Loucy (cell line): ENCODE results near the gene KRTAP19-8.

ENCODE experiments used
- H2AFZ ChIP-seq: fragments of 200-600 bp; sonication (generic); 2 replicates; pipeline ENCODE4 v1.6.0; 2016; ENCODE audit warnings: antibody characterized with exemption, mild to moderate bottlenecking, low read length, moderate library complexity
- H3F3A ChIP-seq: fragments of 200-600 bp; 2 replicates; pipeline ENCODE4 v1.6.0; 2016; ENCODE audit warnings: antibody characterized with exemption, low read depth, mild to moderate bottlenecking
- H3K27me3 ChIP-seq: fragments of 200-600 bp; sonication (generic); 2 replicates; pipeline ENCODE4 v1.6.1; 2014; ENCODE audit warnings: low read length, mild to moderate bottlenecking; ENCODE audit not compliant: insufficient read depth, poor library complexity, severe bottlenecking
- H3K36me3 ChIP-seq: fragments of 200-600 bp; sonication (generic); 2 replicates; pipeline ENCODE4 v1.6.1; 2016; ENCODE audit warnings: low read length; ENCODE audit not compliant: insufficient read depth
- H3K4me1 ChIP-seq: fragments of 200-600 bp; sonication (generic); 2 replicates; pipeline ENCODE4 v1.5.1; 2014; ENCODE audit warnings: low read length, mild to moderate bottlenecking; ENCODE audit not compliant: insufficient read depth, poor library complexity, severe bottlenecking
- H3K4me2 ChIP-seq: fragments of 200-600 bp; sonication (generic); 2 replicates; pipeline ENCODE4 v1.6.0; 2014; ENCODE audit warnings: antibody characterized with exemption, low read length, low read depth, mild to moderate bottlenecking; ENCODE audit not compliant: poor library complexity, severe bottlenecking
- H3K4me3 ChIP-seq: fragments of 200-600 bp; sonication (generic); 2 replicates; pipeline ENCODE4 v1.5.1; 2014; ENCODE audit warnings: low read length, mild to moderate bottlenecking, mixed read lengths; ENCODE audit not compliant: poor library complexity, severe bottlenecking
- H3K79me2 ChIP-seq: fragments of 200-600 bp; sonication (generic); 2 replicates; pipeline ENCODE4 v1.6.1; 2014; ENCODE audit warnings: low read length; ENCODE audit not compliant: insufficient read depth
- H3K9ac ChIP-seq: fragments of 200-600 bp; sonication (generic); 2 replicates; pipeline ENCODE4 v1.6.0; 2014; ENCODE audit warnings: mild to moderate bottlenecking, low read depth, low read length, moderate library complexity; ENCODE audit not compliant: poor library complexity, severe bottlenecking
- H3K9me2 ChIP-seq: fragments of 200-600 bp; sonication (generic); replicated peaks from 2 replicates; pipeline ENCODE4 v1.6.1; 2016; ENCODE audit warnings: low read depth, low read length, mixed read lengths
- H3K9me3 ChIP-seq: fragments of 200-600 bp; sonication (generic); 2 replicates; pipeline ENCODE4 v1.6.1; 2014; ENCODE audit warnings: mild to moderate bottlenecking, antibody characterized with exemption, low read length, low read depth; ENCODE audit not compliant: insufficient read depth
- H4K20me1 ChIP-seq: fragments of 200-600 bp; sonication (generic); 2 replicates; pipeline ENCODE4 v1.6.0; 2014; ENCODE audit warnings: antibody characterized with exemption, low read length, mild to moderate bottlenecking; ENCODE audit not compliant: insufficient read depth, poor library complexity, severe bottlenecking
- EZH2phosphoT487 ChIP-seq: fragments of 200-600 bp; IDR thresholded peaks from 2 replicates; pipeline ENCODE4 v1.6.1; 2018; ENCODE audit warnings: antibody characterized with exemption, mild to moderate bottlenecking, moderate library complexity, borderline replicate concordance
- TF ChIP-seq, protein P1 (sequence below): fragments of 200-600 bp; sonication (generic); conservative IDR thresholded peaks from 2 replicates; pipeline ENCODE4 v1.5.1; 2014; ENCODE audit warnings: mild to moderate bottlenecking, antibody characterized with exemption, low read length

The KRTAP19-8 gene, protein sequence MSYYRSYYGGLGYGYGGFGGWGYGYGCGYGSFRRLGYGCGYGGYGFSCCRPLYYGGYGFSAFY

DNA sequence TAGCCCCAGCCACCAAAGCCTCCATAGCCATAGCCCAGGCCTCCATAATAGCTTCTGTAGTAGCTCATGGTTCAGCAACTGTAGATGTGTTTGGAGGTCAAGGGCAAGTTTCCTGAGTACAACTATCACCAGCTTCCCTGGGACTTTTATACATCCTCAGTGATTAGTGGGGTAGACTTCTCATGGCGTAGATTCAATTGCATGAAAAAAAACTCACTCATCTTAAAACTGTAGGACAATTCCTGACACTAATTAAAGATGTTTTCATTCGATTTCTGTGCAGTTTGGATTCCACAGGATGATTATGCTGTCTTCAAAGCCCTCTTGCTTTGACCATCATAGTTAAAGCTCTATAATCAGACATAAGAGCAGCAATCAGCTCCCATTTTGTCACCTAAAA is at the start of gene KRTAP19-8:
Gene KRTAP19-8 (minus strand): TSS at position 101 of the 400 bp plus-strand sequence. CDS start 33 bp downstream, at position 68.
- Histone ChIP-seq H3K4me2 (no peak within 1 kb of the TSS), H3K9me3 (no peaks in the 10 kb centered on the region), H3K9ac (no peak within 1 kb of the TSS), H3K27me3 (no peaks in the 10 kb centered on the region), H4K20me1 (no peaks in the 10 kb centered on the region), H3F3A (no peaks in the 10 kb centered on the region), H3K4me3 (no peak within 1 kb of the TSS), H2AFZ (no peak within 1 kb of the TSS), H3K4me1 (no peaks in the 10 kb centered on the region), H3K9me2 (no peaks in the 10 kb centered on the region), H3K36me3 (no peaks in the 10 kb centered on the region), H3K79me2 (no peaks in the 10 kb centered on the region)
- TF ChIP-seq, protein P1, sequence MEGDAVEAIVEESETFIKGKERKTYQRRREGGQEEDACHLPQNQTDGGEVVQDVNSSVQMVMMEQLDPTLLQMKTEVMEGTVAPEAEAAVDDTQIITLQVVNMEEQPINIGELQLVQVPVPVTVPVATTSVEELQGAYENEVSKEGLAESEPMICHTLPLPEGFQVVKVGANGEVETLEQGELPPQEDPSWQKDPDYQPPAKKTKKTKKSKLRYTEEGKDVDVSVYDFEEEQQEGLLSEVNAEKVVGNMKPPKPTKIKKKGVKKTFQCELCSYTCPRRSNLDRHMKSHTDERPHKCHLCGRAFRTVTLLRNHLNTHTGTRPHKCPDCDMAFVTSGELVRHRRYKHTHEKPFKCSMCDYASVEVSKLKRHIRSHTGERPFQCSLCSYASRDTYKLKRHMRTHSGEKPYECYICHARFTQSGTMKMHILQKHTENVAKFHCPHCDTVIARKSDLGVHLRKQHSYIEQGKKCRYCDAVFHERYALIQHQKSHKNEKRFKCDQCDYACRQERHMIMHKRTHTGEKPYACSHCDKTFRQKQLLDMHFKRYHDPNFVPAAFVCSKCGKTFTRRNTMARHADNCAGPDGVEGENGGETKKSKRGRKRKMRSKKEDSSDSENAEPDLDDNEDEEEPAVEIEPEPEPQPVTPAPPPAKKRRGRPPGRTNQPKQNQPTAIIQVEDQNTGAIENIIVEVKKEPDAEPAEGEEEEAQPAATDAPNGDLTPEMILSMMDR = no peak
- TF ChIP-seq EZH2phosphoT487 = no peak

DNA sequence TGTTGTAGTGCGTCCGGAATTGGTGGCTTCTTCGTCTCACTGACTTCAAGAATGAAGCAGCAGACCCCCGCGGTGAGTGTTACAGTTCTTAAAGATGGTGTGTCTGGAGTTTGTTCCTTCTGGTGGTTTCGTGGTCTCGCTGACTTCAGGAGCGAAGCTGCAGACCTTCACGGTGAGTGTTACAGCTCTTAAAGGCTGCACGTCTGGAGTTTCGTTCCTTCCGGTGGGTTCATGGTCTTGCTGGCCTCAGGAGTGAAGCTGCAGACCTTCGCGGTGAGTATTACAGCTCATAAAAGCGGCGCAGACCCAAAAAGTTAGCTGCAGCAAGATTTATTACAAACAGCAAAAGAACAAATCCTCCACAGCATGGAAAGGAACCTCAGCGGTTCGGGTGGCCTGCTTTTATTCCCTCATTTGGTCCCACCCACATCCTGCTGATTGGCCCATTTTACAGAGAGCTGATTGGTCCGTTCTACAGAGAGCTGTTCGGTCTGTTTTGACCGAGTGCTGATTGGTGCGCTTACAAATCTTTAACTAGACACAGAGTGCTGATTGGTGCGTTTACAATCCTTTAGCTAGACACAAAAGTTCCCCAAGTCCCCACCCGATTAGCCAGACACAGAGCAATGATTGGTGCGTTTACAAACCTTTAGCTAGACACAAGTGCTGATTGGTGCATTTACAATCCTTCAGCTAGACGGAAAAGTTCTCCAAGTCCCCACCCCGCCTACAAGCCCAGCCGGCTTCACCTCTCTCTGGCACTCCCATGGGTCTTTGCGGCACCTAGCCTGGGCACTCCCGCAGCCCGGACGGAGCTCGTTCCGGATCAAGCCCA is 49.6 kb upstream of the KRTAP19-8 start:
- Histone ChIP-seq H4K20me1 (no peaks in the 10 kb centered on the region), H2AFZ (peak overlapping the region; percentile 86), H3K27me3 (no peaks in the 10 kb centered on the region), H3K9me2 (no peaks in the 10 kb centered on the region), H3F3A (no peaks in the 10 kb centered on the region; the same call in 1 of the 2 replicates), H3K9ac (peak overlapping the region; percentile 61), H3K4me1 (peaks cover 20% of the 10 kb centered on the region), H3K4me2 (peak overlapping the region; percentile 91), H3K9me3 (no peaks in the 10 kb centered on the region), H3K79me2 (no peaks in the 10 kb centered on the region), H3K36me3 (no peaks in the 10 kb centered on the region), H3K4me3 (peak overlapping the region; percentile 74)
- TF ChIP-seq, protein P1 = no peak
- no peak for TF ChIP-seq EZH2phosphoT487

DNA sequence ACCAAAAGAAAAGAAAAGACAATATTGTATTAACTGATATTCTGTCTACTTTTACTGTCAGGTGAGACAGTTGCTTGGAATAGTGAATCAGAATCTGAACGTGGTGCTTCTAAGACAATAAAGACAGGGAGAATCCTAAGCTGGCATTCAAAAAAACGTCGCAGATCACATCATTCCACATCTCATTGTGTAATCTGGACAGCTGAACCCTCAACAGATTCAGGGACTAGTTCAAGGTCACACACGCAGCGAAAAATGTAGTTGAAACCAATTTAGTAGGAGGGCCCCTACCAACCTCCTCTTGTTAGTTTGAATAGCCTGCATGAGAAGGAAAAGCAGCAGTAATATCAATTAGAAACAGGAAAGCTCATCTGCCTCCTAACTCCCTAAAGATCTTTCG is 46.4 kb upstream of the KRTAP19-8 start:
- H4K20me1 ChIP-seq = no peaks in the 10 kb centered on the region
- no peaks in the 10 kb centered on the region for H3K9me3 ChIP-seq
- H3K4me2 ChIP-seq = no peak overlapping the region
- H3K36me3 ChIP-seq = no peaks in the 10 kb centered on the region
- no peaks in the 10 kb centered on the region for H3K9me2 ChIP-seq
- no peaks in the 10 kb centered on the region; the same call in 1 of the 2 replicates for H3F3A ChIP-seq
- no peak overlapping the region for H3K4me3 ChIP-seq
- no peaks in the 10 kb centered on the region for H3K27me3 ChIP-seq
- peaks cover 20% of the 10 kb centered on the region for H3K4me1 ChIP-seq
- H3K9ac ChIP-seq = no peak overlapping the region
- H2AFZ ChIP-seq = no peak overlapping the region
- TF ChIP-seq EZH2phosphoT487 = no peak
- TF ChIP-seq, protein P1 = no peak
- H3K79me2 ChIP-seq = no peaks in the 10 kb centered on the region
